ENCODE results near the gene PTPRG. TPM values are rescaled to one million over a fixed set of nuclear protein-coding genes. Genes with fewer than 3 reads are reported as not detected.

PTPRG gene
- total and polyA plus RNA-seq, 2 donors (not counting 3 experiments of a cell fraction or from before 2014, with no cell fraction given): 8.9 to 39.1 TPM

- Histone ChIP-seq H4K20me1 (replicated peaks; ENCODE audit: control insufficient read depth, extremely low read depth, insufficient read depth, low read length) (no peaks in the 10 kb centered on the region), H3K9ac (replicated peaks; ENCODE audit: extremely low read depth, insufficient read depth, low read length) (no peak overlapping the region), H3K4me1 (ENCODE audit: control insufficient read depth, extremely low read depth, insufficient read depth, low read length) (no peaks in the 10 kb centered on the region), H3K27me3 (ENCODE audit: control insufficient read depth in 2 of 2, insufficient read depth in 2 of 2, low read length in 2 of 2) (no peaks in the 10 kb centered on the region), H3K4me2 (ENCODE audit: insufficient read depth, low read length) (no peak overlapping the region), H3K9me3 (replicated peaks; ENCODE audit: control insufficient read depth, insufficient read depth, low read length) (no peaks in the 10 kb centered on the region), H2AFZ (ENCODE audit: low read depth, low read length) (no peak overlapping the region), H3K79me2 (ENCODE audit: control insufficient read depth, insufficient read depth, low read length) (peaks cover 2% of the 10 kb centered on the region), H3K36me3 (ENCODE audit: control insufficient read depth in 2 of 2, extremely low read depth in 1 of 2, insufficient read depth in 2 of 2, low read length in 2 of 2) (no peaks in the 10 kb centered on the region), H3K27ac (ENCODE audit: insufficient read depth, low read depth, low read length) (no peak overlapping the region), H3K4me3 (replicated peaks in 1 of 3; ENCODE audit: insufficient read depth in 1 of 3, low read depth in 1 of 3, low read length in 3 of 3) (no peak overlapping the region), H3K9me1 (replicated peaks; ENCODE audit: control insufficient read depth, extremely low read depth, insufficient read depth, low read length) (no peaks in the 10 kb centered on the region)
- DNase-seq (ENCODE audit: low read depth, low spot score) (no peak), FAIRE-seq (no peak)
- POLR2A ChIA-PET: no interaction called here
- intact Hi-C loops (cut with micrococcal nuclease): no loop called here
- CTCF ChIA-PET: interaction anchor here (1.3 kb wide), 1 partner anchor 267 kb away, joined by 5 read pairs; no protein-coding TSS in a partner anchor
- dilution Hi-C loops (cut with MboI; ENCODE audit: extremely low pct_ligation_motif_present, low sequenced_read_pairs): no loop called here
- BruUV-seq (replicated peaks): no TSS peak
- no peak for TF ChIP-seq MYC (IDR thresholded peaks at IDR 0.05; ENCODE audit: low read depth, low read length)
- no peak for TF ChIP-seq MAX (IDR thresholded peaks at IDR 0.05; ENCODE audit: insufficient read depth, insufficient read length)
- TF ChIP-seq JUN (IDR thresholded peaks at IDR 0.05; ENCODE audit: borderline replicate concordance, insufficient read depth, insufficient read length, low read depth): no peak
- no peak for TF ChIP-seq CTCF (IDR thresholded peaks at IDR 0.05; ENCODE audit: extremely low read depth in 1 of 2, insufficient read depth in 1 of 2, low read depth in 1 of 2, low read length in 2 of 2)
- TF ChIP-seq POLR2AphosphoS5 (IDR thresholded peaks at IDR 0.05; ENCODE audit: insufficient read depth, low read depth, low read length): no peak
- no peak for TF ChIP-seq EZH2 (IDR thresholded peaks at IDR 0.05; ENCODE audit: borderline replicate concordance, low read depth, low read length, severe bottlenecking)
Observed at GRCh38 chr3:61669668-61670299, 108.4 kb downstream of the PTPRG start.
